ENCODE measurements around the gene ZKSCAN1.

ZKSCAN1 gene

GRCh38 chr7:100082978-100083377 lies 67.6 kb downstream of the ZKSCAN1 start:
- DNase-seq = no peak

DNA sequence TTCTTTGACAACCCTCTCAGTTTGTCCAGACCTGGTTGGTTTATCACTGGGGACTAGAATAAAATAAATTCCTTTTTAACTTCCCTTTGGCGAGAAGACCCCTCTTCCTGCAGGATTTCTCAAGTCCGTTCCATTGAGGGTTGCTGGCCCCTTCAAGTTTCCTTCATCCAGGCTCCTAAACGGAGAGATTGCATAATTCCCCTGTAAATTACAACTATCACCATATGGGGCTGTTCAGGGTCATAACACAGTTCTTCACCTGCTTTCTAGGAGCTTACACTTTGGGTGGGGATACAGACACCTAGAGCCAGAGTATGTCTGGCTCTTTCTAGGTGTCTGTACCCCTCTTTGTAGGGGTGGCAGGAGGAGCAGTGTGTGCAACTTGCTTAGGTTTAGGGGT lies 70.1 kb downstream of the ZKSCAN1 start:
- DNase-seq = no peak

- no peak for DNase-seq
Observed at GRCh38 chr7:100087055-100087750, 71.8 kb downstream of the ZKSCAN1 start.

GRCh38 chr7:100088095-100088620 lies 72.8 kb downstream of the ZKSCAN1 start:
- DNase-seq = no peak

- DNase-seq = peak; percentile 89
Observed at GRCh38 chr7:100088621-100089457, 73.4 kb downstream of the ZKSCAN1 start, which contains the start of gene COPS6. TSS of gene COPS6 (plus strand) at chr7:100088969. CDS start at chr7:100088991, 22 bp downstream.

DNA sequence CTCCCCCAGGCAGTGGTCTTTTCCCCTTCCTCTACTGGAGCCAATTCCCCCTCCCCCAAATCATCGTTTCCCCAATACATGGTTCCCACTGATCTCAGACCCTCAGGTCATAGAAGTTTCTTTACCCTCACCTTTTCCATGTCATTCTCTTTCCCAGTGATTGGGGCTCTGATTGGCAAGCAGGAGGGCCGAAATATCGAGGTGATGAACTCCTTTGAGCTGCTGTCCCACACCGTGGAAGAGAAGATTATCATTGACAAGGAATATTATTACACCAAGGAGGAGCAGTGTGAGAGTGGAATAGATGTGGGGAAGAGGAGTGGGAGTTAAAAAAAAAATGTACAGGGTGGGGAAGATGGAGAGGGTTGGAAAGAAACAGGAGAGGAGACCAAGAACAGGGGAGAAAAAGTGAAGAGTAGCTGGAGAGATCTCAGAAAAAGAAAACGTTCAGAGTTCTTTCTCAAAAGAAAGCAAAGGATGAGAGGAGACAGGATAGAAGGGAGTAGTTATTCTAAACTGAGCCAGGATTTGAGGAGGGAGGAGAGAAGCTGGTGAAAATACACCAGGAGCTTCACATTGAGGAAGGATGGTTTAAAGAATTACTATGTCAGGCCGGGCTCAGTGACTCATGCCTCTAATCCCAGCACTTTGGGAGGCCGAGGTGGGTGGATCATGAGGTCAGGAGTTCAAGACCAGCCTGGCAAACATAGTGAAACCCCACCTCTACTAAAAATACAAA lies 74.2 kb downstream of the ZKSCAN1 start:
- DNase-seq = no peak

DNA sequence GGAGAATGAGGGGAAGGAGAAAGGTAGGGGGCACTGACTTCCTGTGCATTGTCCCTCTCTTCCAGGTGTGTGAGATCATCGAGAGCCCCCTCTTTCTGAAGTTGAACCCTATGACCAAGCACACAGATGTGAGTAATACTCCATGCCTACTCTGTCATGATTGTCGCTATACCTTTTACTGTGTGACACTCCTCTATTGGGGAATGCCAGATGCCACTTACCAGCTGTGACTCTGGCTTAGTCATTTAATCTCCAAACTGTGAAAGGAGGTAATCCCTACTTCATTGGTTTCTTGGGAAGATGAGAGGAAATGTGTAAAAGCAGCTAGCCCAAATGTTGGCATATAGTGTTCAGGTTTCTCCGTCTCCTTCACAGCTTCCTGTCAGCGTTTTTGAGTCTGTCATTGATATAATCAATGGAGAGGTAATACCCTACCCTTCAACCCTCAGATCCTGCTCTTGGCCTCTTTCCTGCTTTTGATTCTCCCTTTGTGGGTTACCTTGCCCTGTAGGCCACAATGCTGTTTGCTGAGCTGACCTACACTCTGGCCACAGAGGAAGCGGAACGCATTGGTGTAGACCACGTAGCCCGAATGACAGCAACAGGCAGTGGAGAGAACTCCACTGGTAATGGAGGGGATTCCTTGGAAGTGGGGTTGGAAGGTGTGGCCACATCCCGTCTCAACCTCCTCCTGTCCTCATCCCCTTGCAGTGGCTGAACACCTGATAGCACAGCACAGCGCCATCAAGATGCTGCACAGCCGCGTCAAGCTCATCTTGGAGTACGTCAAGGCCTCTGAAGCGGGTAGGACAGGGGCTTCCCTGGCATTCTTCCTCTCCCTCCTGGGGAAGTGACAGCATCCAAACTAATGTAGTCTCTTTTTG lies 75.4 kb downstream of the ZKSCAN1 start:
- DNase-seq = peak; percentile 32

All from activated CD4-positive, alpha-beta T cell treated with anti-CD3 and anti-CD28 coated beads for 48 hours (primary cell).